GM23338 (cell line): Measurements from ENCODE around the gene PRKD3. TPM values are rescaled to one million over a fixed set of nuclear protein-coding genes. Genes with fewer than 3 reads are reported as not detected.

Source experiments
- ATAC-seq: fragments of 200-7000 bp; cut with Tn5 transposase; 3 replicates; pipeline ENCODE4 v1.9.1; 2020
- DNase-seq: peaks from one replicate; pipeline ENCODE4 v3.0.0-alpha.2; 2015; ENCODE audit warnings: low spot score
- H2AFZ ChIP-seq: fragments of 200-600 bp; sonication (generic); 2 replicates; pipeline ENCODE4 v1.8.0; 2016; ENCODE audit warnings: antibody characterized with exemption, mild to moderate bottlenecking, moderate library complexity
- H3F3A ChIP-seq: fragments of 200-600 bp; sonication (generic); replicated peaks from 2 replicates; pipeline ENCODE4 v1.8.0; 2017; ENCODE audit warnings: antibody characterized with exemption, mixed run types, low read depth
- H3K27ac ChIP-seq: fragments of 200-600 bp; sonication (generic); 2 replicates; pipeline ENCODE4 v1.6.1; 2016; ENCODE audit warnings: low read depth
- H3K27me3 ChIP-seq: fragments of 200-600 bp; sonication (generic); 2 replicates; pipeline ENCODE4 v1.8.0; 2016; ENCODE audit warnings: mild to moderate bottlenecking, mixed run types, moderate library complexity; ENCODE audit not compliant: insufficient read depth
- H3K36me3 ChIP-seq: fragments of 200-600 bp; sonication (generic); 2 replicates; pipeline ENCODE4 v1.8.0; 2016; ENCODE audit warnings: mild to moderate bottlenecking; ENCODE audit not compliant: insufficient read depth
- H3K4me1 ChIP-seq: fragments of 200-600 bp; sonication (generic); 2 replicates; pipeline ENCODE4 v1.8.0; 2016; ENCODE audit warnings: mild to moderate bottlenecking, moderate library complexity; ENCODE audit not compliant: insufficient read depth
- H3K4me2 ChIP-seq: fragments of 200-600 bp; sonication (generic); 2 replicates; pipeline ENCODE4 v1.7.1; 2017; ENCODE audit warnings: mixed run types
- H3K4me3 ChIP-seq: fragments of 200-600 bp; sonication (generic); 2 replicates; pipeline ENCODE4 v1.6.1; 2016; ENCODE audit warnings: mixed run types
- H3K79me2 ChIP-seq: fragments of 200-600 bp; sonication (generic); replicated peaks from 2 replicates; pipeline ENCODE4 v1.8.0; 2017; ENCODE audit warnings: mild to moderate bottlenecking; ENCODE audit not compliant: insufficient read depth
- H3K9me2 ChIP-seq: fragments of 200-600 bp; sonication (generic); 2 replicates; pipeline ENCODE4 v1.8.0; 2017; ENCODE audit not compliant: insufficient read depth
- H4K20me1 ChIP-seq: fragments of 200-600 bp; sonication (generic); replicated peaks from 2 replicates; pipeline ENCODE4 v1.8.0; 2017; ENCODE audit warnings: mild to moderate bottlenecking; ENCODE audit not compliant: insufficient read depth
- H3K27ac Mint-ChIP-seq: 2 replicates; pipeline ENCODE4 v1.8.0; 2020; ENCODE audit warnings: inconsistent platforms, mild to moderate bottlenecking, moderate library complexity, mixed read lengths
- H3K27me3 Mint-ChIP-seq: 3 replicates; pipeline ENCODE4 v1.8.0; 2022; ENCODE audit warnings: low read depth, mild to moderate bottlenecking, moderate library complexity, mixed read lengths, inconsistent platforms; ENCODE audit not compliant: insufficient read depth, poor library complexity
- H3K36me3 Mint-ChIP-seq: 3 replicates; pipeline ENCODE4 v1.8.0; 2021; ENCODE audit warnings: low read depth, mild to moderate bottlenecking, inconsistent platforms, moderate library complexity, mixed read lengths
- H3K4me1 Mint-ChIP-seq: 3 replicates; pipeline ENCODE4 v1.8.0; 2020; ENCODE audit warnings: mild to moderate bottlenecking, inconsistent platforms, mixed read lengths
- H3K4me3 Mint-ChIP-seq: 3 replicates; pipeline ENCODE4 v1.8.0; 2021; ENCODE audit warnings: moderate library complexity, mild to moderate bottlenecking, inconsistent platforms, mixed read lengths
- H3K9me3 Mint-ChIP-seq: 3 replicates; pipeline ENCODE4 v1.8.0; 2020; ENCODE audit warnings: moderate library complexity, mild to moderate bottlenecking, inconsistent platforms, mixed read lengths
- CREB1 ChIP-seq: fragments of 250-450 bp; sonication (Bioruptor Pico); IDR thresholded peaks from 2 replicates; pipeline ENCODE4 v1.5.0; 2020; ENCODE audit warnings: low read depth, mild to moderate bottlenecking, moderate library complexity
- CTCF ChIP-seq, 2 experiments: fragments of 200-600 bp in 1 of 2; sonication (generic) in 1 of 2; conservative IDR thresholded peaks; 2 replicates each; pipeline versions ENCODE4 v1.5.1 to v1.6.1; 2016 to 2017; ENCODE audit warnings: antibody characterized with exemption in 2 of 2, low read depth in 2 of 2, mild to moderate bottlenecking in 2 of 2, moderate library complexity in 1 of 2
- ETS1 ChIP-seq: IDR thresholded peaks from 2 replicates; pipeline ENCODE4 v1.6.1; 2016; ENCODE audit warnings: antibody characterized with exemption
- EZH2 ChIP-seq: fragments of 200-600 bp; sonication (generic); IDR thresholded peaks from one replicate; pipeline ENCODE4 v1.8.0; 2017; ENCODE audit warnings: antibody characterized with exemption, mild to moderate bottlenecking, low read depth; ENCODE audit not compliant: unreplicated experiment
- EZH2phosphoT487 ChIP-seq: fragments of 200-600 bp; sonication (generic); IDR thresholded peaks from one replicate; pipeline ENCODE4 v1.8.1; 2018; ENCODE audit warnings: antibody characterized with exemption; ENCODE audit not compliant: unreplicated experiment
- JUNB ChIP-seq: IDR thresholded peaks from one replicate; pipeline ENCODE4 v1.6.1; 2016; ENCODE audit warnings: antibody characterized with exemption; ENCODE audit not compliant: unreplicated experiment
- REST ChIP-seq: IDR thresholded peaks from one replicate; pipeline ENCODE4 v1.6.1; 2018; ENCODE audit warnings: antibody characterized with exemption; ENCODE audit not compliant: unreplicated experiment
- STAT1 ChIP-seq: IDR thresholded peaks from one replicate; pipeline ENCODE4 v1.6.1; 2016; ENCODE audit warnings: antibody characterized with exemption; ENCODE audit not compliant: unreplicated experiment
- ZNF331 ChIP-seq: fragments of 250-450 bp; sonication (Bioruptor Pico); IDR thresholded peaks from 2 replicates; pipeline ENCODE4 v1.5.0; 2020; ENCODE audit warnings: low read depth, mild to moderate bottlenecking, moderate library complexity
- polyA plus RNA-seq: library from polyadenylated mRNA; unstranded; fragments of >200 nt; fragmentation: Nextera tagmentation; extraction: Ambion mirVana; gene quantifications from 2 replicates; pipeline ENCODE4 v1.2.1, GENCODE V29; 2016
- total RNA-seq: library from RNA; depleted of rRNA; stranded (reverse); fragments of >200 nt; shearing (Covaris generic); gene quantifications from 2 replicates; pipeline ENCODE4 v1.2.3, GENCODE V29; 2014

The PRKD3 gene
- total and polyA plus RNA-seq, 2 experiments from 2014 or later: 59.7 to 77.0 TPM

DNA sequence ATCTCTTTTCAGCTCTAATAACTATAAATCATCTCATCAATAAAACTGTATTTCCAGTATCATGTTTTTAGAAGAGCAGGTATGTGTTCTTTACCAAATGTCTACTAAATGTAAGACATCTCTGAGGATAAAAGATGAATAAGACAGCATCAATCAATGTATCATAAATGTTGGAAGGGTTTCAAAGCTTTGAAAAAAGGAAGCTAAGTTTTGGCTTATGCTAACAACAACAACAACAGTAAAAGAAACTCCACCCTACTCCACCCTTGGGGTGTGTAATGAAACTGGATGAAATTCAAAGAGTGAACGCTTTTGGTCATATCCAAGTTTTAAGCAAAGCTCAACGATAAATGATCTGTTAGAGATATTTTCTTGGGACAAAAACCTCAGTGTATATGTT, 17.1 kb downstream of the PRKD3 start:
- Mint-ChIP-seq H3K27me3 (no peaks in the 10 kb centered on the region), H3K4me1 (peaks cover 11% of the 10 kb centered on the region; the same call in 2 of the 3 replicates), H3K36me3 (peaks cover 20% of the 10 kb centered on the region), H3K27ac (no peak overlapping the region), H3K9me3 (peaks cover 15% of the 10 kb centered on the region), H3K4me3 (no peak overlapping the region)
- Histone ChIP-seq H3K4me3 (no peak overlapping the region), H3K4me2 (no peak overlapping the region), H4K20me1 (peaks cover 32% of the 10 kb centered on the region; the same call in 1 of the 2 replicates), H3K27ac (no peak overlapping the region), H3K27me3 (no peaks in the 10 kb centered on the region), H3K36me3 (no peaks in the 10 kb centered on the region), H2AFZ (no peak overlapping the region), H3F3A (no peaks in the 10 kb centered on the region), H3K79me2 (peaks cover 98% of the 10 kb centered on the region), H3K4me1 (peaks cover 7% of the 10 kb centered on the region; the same call in 1 of the 2 replicates), H3K9me2 (no peaks in the 10 kb centered on the region)
- TF ChIP-seq REST: no peak
- DNase-seq (no peak), ATAC-seq (no peak)

- Mint-ChIP-seq H3K36me3 (peaks cover 23% of the 10 kb centered on the region), H3K27ac (peak overlapping the region; percentile 33; the same call in 1 of the 2 replicates), H3K9me3 (peaks cover 15% of the 10 kb centered on the region), H3K27me3 (no peaks in the 10 kb centered on the region), H3K4me3 (no peak overlapping the region), H3K4me1 (peaks cover 14% of the 10 kb centered on the region)
- no peak overlapping the region for H3K4me3 ChIP-seq
- H3K9me2 ChIP-seq: no peaks in the 10 kb centered on the region
- no peak overlapping the region for H2AFZ ChIP-seq
- no peak overlapping the region for H3K4me2 ChIP-seq
- no peak for DNase-seq
- H3F3A ChIP-seq: no peaks in the 10 kb centered on the region
- ATAC-seq: no peak
- H3K27me3 ChIP-seq: no peaks in the 10 kb centered on the region
- no peaks in the 10 kb centered on the region for H3K36me3 ChIP-seq
- no peak overlapping the region for H3K27ac ChIP-seq
- peaks cover 34% of the 10 kb centered on the region for H4K20me1 ChIP-seq
- H3K79me2 ChIP-seq: peaks cover 98% of the 10 kb centered on the region
- H3K4me1 ChIP-seq: no peaks in the 10 kb centered on the region
- TF ChIP-seq ETS1 (no peak), CREB1 (CRISPR knock-in tag) (no peak), CTCF (conservative IDR thresholded peaks at IDR 0.05; ENCODE audit: low read depth in 2 of 2) (no peak), STAT1 (no peak), EZH2phosphoT487 (no peak), EZH2 (no peak), ZNF331 (no peak), JUNB (no peak), REST (no peak)
Measured at GRCh38 chr2:37306024-37306423, 18.6 kb downstream of the PRKD3 start.
